GM12892 (cell line): Measurements from ENCODE around the gene DAB2IP.

Experiments
- POLR2AphosphoS5 ChIP-seq: IDR thresholded peaks from 2 replicates; pipeline ENCODE4 v1.6.1; 2011; ENCODE audit warnings: low read depth, low read length, control low read depth
- TAF1 ChIP-seq: IDR thresholded peaks from 2 replicates; pipeline ENCODE4 v1.6.1; 2011; ENCODE audit warnings: low read depth, mild to moderate bottlenecking, control low read depth, low read length, borderline replicate concordance

GRCh38 chr9:121770415-121771273 is 119.2 kb downstream of the DAB2IP start:
- no peak for TF ChIP-seq POLR2AphosphoS5
- no peak for TF ChIP-seq TAF1
